Mesenchymal stem cell (in vitro differentiated cells and primary cell): Measurements from ENCODE around the gene CEP85.

Experiments
- DNase-seq: peaks from one replicate; pipeline ENCODE4 v3.0.0-alpha.2; 2013
- H2AFZ ChIP-seq: one replicate; pipeline ENCODE4 v1.6.1; 2013; ENCODE audit warnings: low read depth, mild to moderate bottlenecking, control low read depth, inconsistent platforms, low read length, moderate library complexity
- H2AK5ac ChIP-seq: 2 replicates; pipeline ENCODE4 v1.6.1; 2013; ENCODE audit warnings: low read length, moderate library complexity, mild to moderate bottlenecking, inconsistent platforms; ENCODE audit not compliant: severe bottlenecking
- H2BK120ac ChIP-seq: one replicate; pipeline ENCODE4 v1.6.1; 2013; ENCODE audit warnings: low read depth, mild to moderate bottlenecking, inconsistent platforms, low read length, moderate library complexity
- H2BK12ac ChIP-seq, 2 experiments: one replicate each; pipeline ENCODE4 v1.6.1; 2013; ENCODE audit warnings: inconsistent platforms in 2 of 2, low read length in 2 of 2, mild to moderate bottlenecking in 2 of 2, moderate library complexity in 2 of 2, control low read depth in 1 of 2
- H2BK15ac ChIP-seq: one replicate; pipeline ENCODE4 v1.6.1; 2013; ENCODE audit warnings: mild to moderate bottlenecking, low read depth, inconsistent platforms; ENCODE audit not compliant: poor library complexity, severe bottlenecking
- H2BK5ac ChIP-seq: 2 replicates; pipeline ENCODE4 v1.6.1; 2013; ENCODE audit warnings: low read depth, mild to moderate bottlenecking, low read length, control low read depth, inconsistent platforms; ENCODE audit not compliant: poor library complexity, severe bottlenecking
- H3K14ac ChIP-seq, 2 experiments: one replicate each; pipeline ENCODE4 v1.6.1; 2013; ENCODE audit warnings: inconsistent platforms in 2 of 2, low read length in 2 of 2, control low read depth in 1 of 2, mild to moderate bottlenecking in 1 of 2, moderate library complexity in 1 of 2
- H3K18ac ChIP-seq, 2 experiments: one replicate each; pipeline ENCODE4 v1.6.1; 2013; ENCODE audit warnings: inconsistent platforms in 2 of 2, low read length in 2 of 2, control low read depth in 1 of 2, low read depth in 1 of 2, mild to moderate bottlenecking in 1 of 2
- H3K23ac ChIP-seq, 2 experiments: one replicate each; pipeline ENCODE4 v1.6.1; 2013; ENCODE audit warnings: inconsistent platforms in 2 of 2, low read length in 2 of 2, mild to moderate bottlenecking in 2 of 2, moderate library complexity in 2 of 2, control low read depth in 1 of 2
- H3K27ac ChIP-seq: 2 replicates; pipeline ENCODE4 v1.5.1; 2013; ENCODE audit warnings: mild to moderate bottlenecking, moderate library complexity, low read length, control low read depth, inconsistent platforms; ENCODE audit not compliant: poor library complexity, severe bottlenecking
- H3K27me3 ChIP-seq, 2 experiments: 2 replicates each; pipeline versions ENCODE4 v1.6.1 to v1.7.0; 2013; ENCODE audit warnings: low read length in 2 of 2, mild to moderate bottlenecking in 2 of 2, moderate library complexity in 2 of 2, control low read depth in 1 of 2, inconsistent platforms in 1 of 2; ENCODE audit not compliant: control insufficient read depth in 1 of 2, insufficient read depth in 1 of 2
- H3K36me3 ChIP-seq, 2 experiments: 2 replicates each; pipeline versions ENCODE4 v1.6.1 to v1.7.0; 2013; ENCODE audit warnings: low read length in 2 of 2, control low read depth in 1 of 2, inconsistent platforms in 1 of 2, low read depth in 1 of 2, mild to moderate bottlenecking in 1 of 2; ENCODE audit not compliant: insufficient read depth in 2 of 2, control insufficient read depth in 1 of 2
- H3K4ac ChIP-seq, 2 experiments: one replicate each; pipeline ENCODE4 v1.6.1; 2013; ENCODE audit warnings: inconsistent platforms in 2 of 2, low read length in 2 of 2, mild to moderate bottlenecking in 2 of 2, moderate library complexity in 2 of 2, control low read depth in 1 of 2, low read depth in 1 of 2
- H3K4me1 ChIP-seq: 2 replicates; pipeline ENCODE4 v1.6.1; 2013; ENCODE audit warnings: low read depth, low read length, control low read depth; ENCODE audit not compliant: control insufficient read depth, insufficient read depth
- H3K4me2 ChIP-seq: 2 replicates; pipeline ENCODE4 v1.6.1; 2013; ENCODE audit warnings: low read length, mild to moderate bottlenecking, inconsistent platforms; ENCODE audit not compliant: poor library complexity, severe bottlenecking
- H3K4me3 ChIP-seq, 2 experiments: 2 replicates each; pipeline versions ENCODE4 v1.5.1 to v1.7.0; 2013; ENCODE audit warnings: low read length in 2 of 2, mild to moderate bottlenecking in 2 of 2, control low read depth in 1 of 2, low read depth in 1 of 2; ENCODE audit not compliant: insufficient read depth in 1 of 2
- H3K79me1 ChIP-seq: replicated peaks from 2 replicates; pipeline ENCODE4 v1.6.1; 2013; ENCODE audit warnings: mild to moderate bottlenecking, control low read depth, low read length, inconsistent platforms; ENCODE audit not compliant: poor library complexity, severe bottlenecking
- H3K9ac ChIP-seq: 2 replicates; pipeline ENCODE4 v1.7.0; 2013; ENCODE audit warnings: mild to moderate bottlenecking, low read length, moderate library complexity
- H3K9me3 ChIP-seq: 2 replicates; pipeline ENCODE4 v1.7.0; 2013; ENCODE audit warnings: mild to moderate bottlenecking, low read length; ENCODE audit not compliant: control insufficient read depth
- H4K8ac ChIP-seq: one replicate; pipeline ENCODE4 v1.6.1; 2013; ENCODE audit warnings: inconsistent platforms, mild to moderate bottlenecking, low read length, moderate library complexity
- H4K91ac ChIP-seq: one replicate; pipeline ENCODE4 v1.6.1; 2013; ENCODE audit warnings: mild to moderate bottlenecking, low read length, inconsistent platforms
- WGBS: methylation state at CpG from one replicate; pipeline ENCODE4 v1.1.7; 2013; ENCODE audit warnings: mixed read lengths; 5-methylcytosine and 5-hydroxymethylcytosine counted together

Gene CEP85

DNA sequence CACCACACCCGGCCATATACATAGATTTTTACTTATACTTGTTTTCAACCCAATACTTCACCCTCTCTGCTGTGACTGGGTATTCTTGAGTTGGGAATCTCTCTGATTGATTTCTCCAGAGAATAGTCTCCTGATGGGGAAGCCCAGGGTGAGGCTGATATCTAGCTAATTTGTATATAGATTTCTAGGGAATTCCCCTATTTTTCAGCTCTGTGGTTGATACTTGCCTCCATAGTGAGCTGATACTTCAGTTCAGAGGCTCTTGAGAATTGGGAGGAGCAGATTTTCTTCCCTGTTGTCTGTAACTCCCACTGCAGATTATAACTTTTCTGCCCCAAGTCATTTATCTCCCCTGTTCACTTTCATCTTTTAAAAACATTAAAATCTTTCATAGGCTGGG is 31.4 kb downstream of the CEP85 start:
- H2BK5ac ChIP-seq, result no peak overlapping the region
- peaks cover 21 to 41% of the 10 kb centered on the region in 2 experiments for H3K36me3 ChIP-seq
- H3K79me1 ChIP-seq, result peaks cover 9% of the 10 kb centered on the region
- H3K14ac ChIP-seq, result no peak overlapping the region
- no peak overlapping the region for H3K4me3 ChIP-seq
- H3K9ac ChIP-seq, result no peak overlapping the region
- H2BK15ac ChIP-seq, result no peak overlapping the region
- DNase-seq, result no peak
- no peak overlapping the region for H4K8ac ChIP-seq
- H2BK12ac ChIP-seq, result no peak overlapping the region
- no peak overlapping the region for H3K27ac ChIP-seq
- no peak overlapping the region for H2AK5ac ChIP-seq
- peaks cover 19% of the 10 kb centered on the region for H3K9me3 ChIP-seq
- no peaks in the 10 kb centered on the region for H3K27me3 ChIP-seq
- no peak overlapping the region for H4K91ac ChIP-seq
- H3K18ac ChIP-seq, result no peak overlapping the region
- H3K4ac ChIP-seq, result no peak overlapping the region
- H2AFZ ChIP-seq, result no peak overlapping the region
- no peak overlapping the region for H2BK120ac ChIP-seq
- no peak overlapping the region for H3K4me2 ChIP-seq
- no peaks in the 10 kb centered on the region for H3K4me1 ChIP-seq
- WGBS, result no CpG with 5 or more reads among the region's 1 CpG
- no peak overlapping the region for H3K23ac ChIP-seq

DNA sequence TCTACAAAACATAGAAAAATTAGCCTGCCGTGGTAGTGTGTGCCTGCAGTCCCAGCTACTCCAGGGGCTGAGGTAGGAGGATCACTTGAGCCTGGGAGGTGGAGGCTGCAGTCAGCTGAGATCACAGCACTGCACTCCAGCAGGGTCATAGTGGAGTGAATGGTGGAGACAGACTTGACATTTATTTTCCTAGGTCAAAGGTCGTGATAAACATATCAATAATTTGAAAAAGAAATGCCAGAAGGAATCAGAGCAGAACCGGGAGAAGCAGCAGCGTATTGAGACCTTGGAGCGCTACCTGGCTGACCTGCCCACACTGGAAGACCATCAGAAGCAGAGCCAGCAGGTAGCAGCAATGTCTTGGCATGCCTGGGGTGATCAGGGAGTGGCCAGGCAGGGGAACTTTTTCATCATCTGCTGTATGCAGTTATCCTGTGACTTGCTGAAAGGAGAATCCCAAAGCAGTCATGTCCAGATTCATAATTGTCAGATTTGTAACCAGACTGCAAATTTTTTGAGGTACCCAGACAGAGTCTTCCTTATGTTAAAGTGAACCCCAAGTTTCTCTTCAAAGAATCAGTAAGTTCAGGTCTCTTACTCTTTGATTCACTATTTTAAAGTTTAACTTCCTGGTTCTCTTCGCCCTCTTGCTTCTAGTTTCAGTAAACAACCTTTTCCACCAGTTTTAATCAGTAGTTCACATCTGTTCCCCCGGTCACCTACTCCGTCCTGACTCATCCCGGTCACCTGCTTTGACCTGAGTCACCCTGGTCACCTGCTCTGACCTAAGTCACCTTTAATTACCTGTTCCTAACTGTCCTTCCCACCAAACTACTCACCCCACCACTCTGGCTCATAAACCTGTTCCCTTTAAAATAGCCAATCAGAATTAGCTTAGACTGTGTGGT is 34.5 kb downstream of the CEP85 start:
- no peak overlapping the region for H3K4me3 ChIP-seq
- H3K4me1 ChIP-seq, result no peaks in the 10 kb centered on the region
- H3K79me1 ChIP-seq, result peaks cover 6% of the 10 kb centered on the region
- H3K14ac ChIP-seq, result no peak overlapping the region
- no peak overlapping the region for H3K4me2 ChIP-seq
- H3K4ac ChIP-seq, result no peak overlapping the region
- peaks cover 20 to 54% of the 10 kb centered on the region in 2 experiments for H3K36me3 ChIP-seq
- no peak for DNase-seq
- no peak overlapping the region for H2BK15ac ChIP-seq
- no peak overlapping the region for H4K8ac ChIP-seq
- no peak overlapping the region for H3K27ac ChIP-seq
- WGBS, result 98% methylated on average over 9 of the region's 9 CpGs
- H2BK5ac ChIP-seq, result no peak overlapping the region
- no peak overlapping the region for H3K9ac ChIP-seq
- H2AK5ac ChIP-seq, result no peak overlapping the region
- no peak overlapping the region for H3K23ac ChIP-seq
- H2BK120ac ChIP-seq, result no peak overlapping the region
- no peaks in the 10 kb centered on the region for H3K27me3 ChIP-seq
- no peak overlapping the region for H3K18ac ChIP-seq
- peaks cover 19% of the 10 kb centered on the region for H3K9me3 ChIP-seq
- H2AFZ ChIP-seq, result no peak overlapping the region
- H2BK12ac ChIP-seq, result no peak overlapping the region
- H4K91ac ChIP-seq, result no peak overlapping the region

DNA sequence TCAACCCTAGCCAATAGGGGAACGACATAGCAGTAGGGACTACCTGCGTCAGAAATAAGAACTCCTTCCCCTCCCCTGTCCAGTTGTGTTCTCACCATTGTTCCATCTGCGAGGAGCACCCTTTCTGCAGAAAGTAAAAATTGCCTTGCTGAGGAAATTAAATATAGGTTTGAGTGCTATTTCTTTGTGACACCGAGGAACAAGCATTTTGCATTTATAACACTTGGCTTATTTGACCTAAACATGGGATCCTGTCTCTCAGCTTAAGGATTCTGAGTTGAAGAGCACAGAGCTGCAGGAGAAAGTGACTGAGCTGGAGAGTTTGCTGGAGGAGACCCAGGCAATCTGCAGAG is 35.2 kb downstream of the CEP85 start:
- Histone ChIP-seq H3K9me3 (peaks cover 19% of the 10 kb centered on the region), H3K4me3 (no peak overlapping the region), H3K4ac (no peak overlapping the region), H3K23ac (no peak overlapping the region), H2BK12ac (no peak overlapping the region), H4K91ac (no peak overlapping the region), H3K9ac (no peak overlapping the region), H2BK120ac (no peak overlapping the region), H3K4me1 (no peaks in the 10 kb centered on the region), H3K27me3 (no peaks in the 10 kb centered on the region), H3K27ac (no peak overlapping the region), H4K8ac (no peak overlapping the region), H3K4me2 (no peak overlapping the region), H2AFZ (no peak overlapping the region), H3K79me1 (peaks cover 6% of the 10 kb centered on the region), H3K14ac (no peak overlapping the region), H2BK15ac (no peak overlapping the region), H2AK5ac (no peak overlapping the region), H2BK5ac (no peak overlapping the region), H3K18ac (no peak overlapping the region), H3K36me3 (peaks cover 20 to 48% of the 10 kb centered on the region in 2 experiments)
- no peak for DNase-seq
- 100% methylated on average over 4 of the region's 4 CpGs for WGBS

DNA sequence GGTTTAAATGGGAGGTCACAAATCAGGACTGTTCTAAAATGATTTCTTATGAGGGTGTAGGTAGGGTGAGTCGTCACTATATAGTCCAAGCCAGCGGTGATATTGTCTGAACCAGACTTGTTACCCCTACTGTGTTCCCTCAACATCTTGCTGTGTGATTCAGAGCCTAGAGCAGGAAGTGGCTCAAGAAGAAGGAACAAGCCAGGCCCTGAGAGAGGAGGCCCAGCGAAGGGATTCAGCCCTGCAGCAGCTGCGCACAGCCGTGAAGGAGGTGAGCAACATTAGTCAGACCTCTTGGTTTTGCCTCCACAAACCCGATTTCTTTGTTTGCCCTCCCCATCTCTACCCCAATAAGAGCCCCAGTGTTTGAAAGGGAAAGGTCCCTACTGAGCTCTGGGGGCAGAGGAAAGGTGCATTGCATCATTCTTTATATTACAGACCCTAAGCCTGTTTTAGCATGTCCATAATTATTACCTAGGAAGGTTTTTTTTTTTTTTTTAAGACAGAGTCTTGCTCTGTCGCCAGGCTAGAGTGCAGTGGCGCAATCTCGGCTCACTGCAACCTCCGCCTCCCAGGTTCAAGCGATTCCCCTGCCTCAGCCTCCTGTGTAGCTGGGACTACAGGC is 40.9 kb downstream of the CEP85 start:
- H3K27me3 ChIP-seq, result no peaks in the 10 kb centered on the region
- peak overlapping the region; percentile 84 for H3K9ac ChIP-seq
- no peak overlapping the region for H4K8ac ChIP-seq
- no peak overlapping the region for H4K91ac ChIP-seq
- H3K27ac ChIP-seq, result peak overlapping the region; percentile 10
- no peak overlapping the region for H2BK5ac ChIP-seq
- H2AK5ac ChIP-seq, result no peak overlapping the region
- peaks cover 9% of the 10 kb centered on the region for H3K79me1 ChIP-seq
- H3K4me2 ChIP-seq, result no peak overlapping the region
- WGBS, result 64% methylated on average over 10 of the region's 11 CpGs
- H3K4ac ChIP-seq, result no peak overlapping the region
- H3K4me3 ChIP-seq, result no peak overlapping the region
- H2BK15ac ChIP-seq, result no peak overlapping the region
- H3K23ac ChIP-seq, result no peak overlapping the region
- no peak overlapping the region for H2BK120ac ChIP-seq
- DNase-seq, result peak; percentile 75
- H3K36me3 ChIP-seq, result peaks cover 23 to 38% of the 10 kb centered on the region in 2 experiments
- H2AFZ ChIP-seq, result no peak overlapping the region
- peaks cover 17% of the 10 kb centered on the region for H3K4me1 ChIP-seq
- H2BK12ac ChIP-seq, result peak overlapping the region in 1 of 2 experiments; percentile 2
- peaks cover 4% of the 10 kb centered on the region for H3K9me3 ChIP-seq
- no peak overlapping the region for H3K14ac ChIP-seq
- H3K18ac ChIP-seq, result peak overlapping the region; percentile 33 to 72
